Activated naive CD8-positive, alpha-beta T cell treated with anti-CD3 and anti-CD28 coated beads, Interleukin-2, amount 10 ng/mL, durations not matched to agents 7 days and 5 days (primary cell): ENCODE measurements around the gene GLDN. TPM values are rescaled to one million over a fixed set of nuclear protein-coding genes. Genes with fewer than 3 reads are reported as not detected.
"Not testable (repeated sequence)": the region's sequence is repeated elsewhere in the genome, so short reads cannot be mapped to it uniquely, and the experiment has no call there.

Source experiments
- ATAC-seq: fragments of 150-1000 bp; cut with Tn5 transposase; one replicate; pipeline ENCODE4 v1.10.0; 2021; ENCODE audit warnings: low read depth, moderate library complexity
- POLR2A ChIA-PET: fragments of 350-600 bp; sonication (Branson Sonifier 250); formaldehyde crosslinking; loops from one replicate; lab custom pipeline; 2021; ENCODE audit warnings: antibody characterized with exemption; lab: Charles Lee
- DNase-seq: peaks from one replicate; pipeline ENCODE4 v3.0.0; 2021
- H3K27ac Mint-ChIP-seq: one replicate; pipeline ENCODE4 v1.8.0; 2022; ENCODE audit warnings: mild to moderate bottlenecking, mixed read lengths
- H3K27me3 Mint-ChIP-seq: one replicate; pipeline ENCODE4 v1.8.0; 2022; ENCODE audit warnings: mild to moderate bottlenecking, moderate library complexity, mixed read lengths
- H3K36me3 Mint-ChIP-seq: one replicate; pipeline ENCODE4 v1.8.0; 2021; ENCODE audit warnings: mild to moderate bottlenecking, mixed read lengths
- H3K4me1 Mint-ChIP-seq: one replicate; pipeline ENCODE4 v1.8.0; 2021; ENCODE audit warnings: mixed read lengths
- H3K4me3 Mint-ChIP-seq: one replicate; pipeline ENCODE4 v1.8.0; 2022; ENCODE audit warnings: mild to moderate bottlenecking, moderate library complexity, mixed read lengths
- H3K9me3 Mint-ChIP-seq: one replicate; pipeline ENCODE4 v1.8.0; 2021; ENCODE audit warnings: mixed read lengths
- microRNA-seq: library from miRNA; unstranded; fragments of <30 nt; microRNA quantifications from one replicate; pipeline ENCODE4 v1.2.0, GENCODE V29; 2022
- total RNA-seq, 2 experiments: library from RNA; stranded (reverse); gene quantifications; one replicate each; pipeline ENCODE4 v1.2.3, GENCODE V29; 2021

The GLDN gene
- total RNA-seq, 2 experiments from 2014 or later: not detected

DNA sequence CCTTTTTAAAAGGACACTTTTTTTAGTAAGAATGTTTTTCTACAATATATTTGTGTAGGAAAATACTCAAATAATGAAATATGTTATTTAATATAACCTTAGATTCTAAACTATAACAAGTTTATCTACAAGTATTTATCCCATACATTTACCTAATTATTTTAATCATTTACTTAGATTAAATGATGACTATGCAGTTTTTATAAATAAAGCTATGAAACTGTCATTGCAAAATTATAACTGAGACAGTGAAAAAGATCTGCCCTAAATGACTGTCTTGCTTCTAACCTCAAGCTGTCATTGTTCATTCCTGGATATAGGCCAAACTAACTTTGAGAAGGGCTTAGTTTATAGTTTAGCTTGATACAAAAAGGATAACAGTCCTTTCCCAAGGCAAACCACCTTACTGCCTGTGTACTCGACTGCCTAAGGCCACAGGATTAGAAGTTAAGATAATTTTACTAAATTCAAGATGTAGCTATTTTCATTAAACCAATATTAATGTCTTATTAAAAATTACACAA lies 84.1 kb downstream of the GLDN start:
- Mint-ChIP-seq H3K27me3 (peaks cover 2% of the 10 kb centered on the region), H3K9me3 (no peaks in the 10 kb centered on the region), H3K36me3 (no peaks in the 10 kb centered on the region), H3K27ac (no peak overlapping the region), H3K4me1 (no peaks in the 10 kb centered on the region), H3K4me3 (no peak overlapping the region)
- no peak for DNase-seq
- no peak for ATAC-seq
- POLR2A ChIA-PET: no interaction called here

DNA sequence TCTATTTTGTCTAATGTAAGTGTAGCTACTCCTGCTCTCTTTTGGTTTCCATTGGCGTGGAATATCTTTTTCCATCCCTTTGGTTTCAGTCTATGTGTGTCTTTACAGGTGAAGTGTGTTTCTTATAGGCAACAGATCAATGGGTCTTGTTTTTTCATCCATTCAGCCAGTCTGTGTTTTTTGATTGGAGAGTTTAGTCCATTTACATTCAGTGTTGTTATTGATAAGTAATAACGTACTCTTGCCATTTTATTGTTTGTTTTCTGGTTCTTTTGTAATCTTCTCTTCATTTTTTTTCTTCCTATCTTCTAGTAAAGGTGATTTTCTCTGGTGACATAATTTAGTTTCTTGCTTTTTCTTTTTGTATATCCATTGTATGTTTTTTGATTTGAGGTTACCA lies 97.1 kb downstream of the GLDN start:
- Mint-ChIP-seq H3K27ac (no peak overlapping the region), H3K4me3 (no peak overlapping the region), H3K9me3 (peaks cover 1% of the 10 kb centered on the region), H3K27me3 (peaks cover 28% of the 10 kb centered on the region), H3K36me3 (no peaks in the 10 kb centered on the region), H3K4me1 (no peaks in the 10 kb centered on the region)
- DNase-seq (no peak), ATAC-seq (no peak)
- POLR2A ChIA-PET: no interaction called here

DNA sequence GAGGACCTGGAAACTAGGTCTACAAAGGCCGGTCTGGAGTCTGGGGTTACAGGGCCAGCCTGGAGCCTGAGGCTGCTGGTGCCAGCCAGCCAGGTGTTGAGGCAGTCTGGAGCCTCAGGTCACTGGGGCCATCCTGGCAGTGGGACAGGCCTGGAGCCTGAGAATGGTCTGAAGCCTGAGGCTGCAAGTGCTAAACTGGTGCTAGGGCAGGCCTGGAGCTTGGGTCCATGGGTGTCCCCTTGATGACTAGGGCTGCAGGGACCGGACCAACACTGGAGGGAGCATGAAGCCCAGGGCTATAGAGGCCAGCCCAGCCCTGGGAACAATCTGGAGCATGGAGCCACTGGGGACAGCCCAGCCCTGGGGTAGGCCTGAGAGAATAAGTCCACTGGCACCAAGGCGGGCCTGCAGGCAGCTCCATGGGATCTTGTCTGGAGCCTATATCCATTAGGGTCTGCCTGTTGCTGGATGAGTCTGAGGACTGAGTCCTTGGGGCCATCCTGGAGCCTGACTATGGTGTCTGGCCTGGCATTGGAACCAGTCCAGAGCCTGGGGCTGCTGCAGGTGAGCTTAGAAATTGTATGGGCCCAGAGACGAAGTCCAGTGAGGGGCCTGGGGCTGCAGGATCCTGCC lies 101.9 kb downstream of the GLDN start:
- H3K4me3 Mint-ChIP-seq: no peak overlapping the region
- H3K27ac Mint-ChIP-seq: no peak overlapping the region
- peaks cover under 1% of the 10 kb centered on the region for H3K9me3 Mint-ChIP-seq
- H3K36me3 Mint-ChIP-seq: peaks cover 2% of the 10 kb centered on the region
- H3K27me3 Mint-ChIP-seq: peaks cover 7% of the 10 kb centered on the region
- POLR2A ChIA-PET: no interaction called here
- DNase-seq: no peak
- peaks cover 7% of the 10 kb centered on the region for H3K4me1 Mint-ChIP-seq
- no peak for ATAC-seq

DNA sequence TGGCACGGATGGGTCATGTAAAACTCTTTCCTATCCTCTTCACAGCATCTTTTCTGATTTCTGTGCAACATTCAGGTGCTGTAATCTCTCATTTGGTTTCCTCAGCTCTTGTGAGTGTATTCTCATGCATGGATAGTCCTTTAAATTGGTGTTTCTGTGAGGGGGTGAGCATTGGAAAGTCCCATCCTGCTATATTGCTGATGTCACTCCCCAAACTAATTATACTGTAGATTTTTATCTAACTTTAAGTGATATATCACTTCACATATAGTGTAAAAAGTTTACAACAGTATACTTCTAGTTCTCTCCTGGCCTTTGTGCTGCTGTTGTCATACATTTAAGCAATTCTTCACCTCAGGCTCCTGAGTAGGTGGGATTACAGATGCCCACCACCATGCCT lies 102.7 kb downstream of the GLDN start:
- no peak overlapping the region for H3K27ac Mint-ChIP-seq
- ATAC-seq (no peak), DNase-seq (no peak)
- H3K9me3 Mint-ChIP-seq: no peaks in the 10 kb centered on the region
- H3K4me1 Mint-ChIP-seq: peaks cover 7% of the 10 kb centered on the region
- peaks cover 3% of the 10 kb centered on the region for H3K36me3 Mint-ChIP-seq
- POLR2A ChIA-PET: no interaction called here
- peaks cover 3% of the 10 kb centered on the region for H3K27me3 Mint-ChIP-seq
- H3K4me3 Mint-ChIP-seq: no peak overlapping the region

DNA sequence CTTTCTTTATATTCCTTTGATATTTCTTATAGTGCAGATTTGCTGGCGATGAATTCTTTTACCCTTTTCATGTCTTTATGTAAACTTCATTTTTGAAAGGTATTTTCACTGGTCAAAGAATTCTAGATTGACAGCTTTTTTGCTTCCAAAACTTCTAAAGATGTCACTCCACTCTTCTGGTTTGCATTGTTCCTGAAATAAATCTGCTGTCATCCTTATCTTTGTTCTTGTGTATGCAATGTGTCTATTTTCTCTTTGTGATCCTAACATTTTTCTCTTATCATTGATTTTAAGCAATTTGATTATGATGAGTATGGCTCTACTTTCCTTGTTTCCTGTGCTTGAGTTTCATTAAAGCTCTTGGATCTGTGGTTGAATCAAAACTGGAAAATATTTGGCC lies 103.4 kb downstream of the GLDN start:
- Mint-ChIP-seq H3K4me3 (no peak overlapping the region), H3K27me3 (peaks cover 2% of the 10 kb centered on the region), H3K9me3 (no peaks in the 10 kb centered on the region), H3K27ac (no peak overlapping the region), H3K36me3 (peaks cover 6% of the 10 kb centered on the region), H3K4me1 (peaks cover 7% of the 10 kb centered on the region)
- DNase-seq (no peak), ATAC-seq (no peak)
- POLR2A ChIA-PET: no interaction called here

DNA sequence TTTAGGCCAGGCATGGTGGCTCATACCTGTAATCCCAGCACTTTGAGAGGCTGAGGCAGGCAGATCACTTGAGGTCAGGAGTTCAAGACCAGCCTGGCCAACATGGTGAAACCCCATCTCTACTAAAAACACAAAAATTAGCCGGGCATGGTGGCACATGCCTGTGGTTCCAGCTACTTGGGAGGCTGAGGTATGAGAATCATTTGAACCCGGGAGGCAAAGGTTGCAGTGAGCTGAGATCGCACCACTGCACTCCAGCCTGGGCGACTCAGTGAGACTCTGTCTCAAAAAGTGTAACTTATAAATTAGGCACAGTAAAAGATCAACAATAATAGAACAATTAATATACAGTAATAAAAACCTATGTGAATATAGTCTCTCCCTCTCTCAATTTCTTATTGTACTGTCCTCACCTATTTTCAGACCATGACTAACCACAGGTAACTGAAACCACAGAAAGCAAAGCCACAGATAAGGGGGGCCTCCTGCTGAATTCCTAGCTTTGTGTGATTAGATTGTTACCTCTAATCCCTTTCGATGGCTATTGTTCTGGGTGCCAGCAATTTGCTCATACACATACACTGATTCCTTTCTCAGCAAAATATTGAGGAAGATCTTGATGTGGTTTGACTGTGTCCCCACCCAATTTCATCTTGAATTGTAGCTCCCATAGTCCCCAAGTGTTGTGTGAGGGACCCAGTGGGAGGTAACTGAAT lies 104.7 kb downstream of the GLDN start:
- H3K27ac Mint-ChIP-seq, H3K4me1 Mint-ChIP-seq, DNase-seq, H3K4me3 Mint-ChIP-seq, H3K36me3 Mint-ChIP-seq, H3K27me3 Mint-ChIP-seq, H3K9me3 Mint-ChIP-seq, ATAC-seq, POLR2A ChIA-PET: not testable (repeated sequence)

DNA sequence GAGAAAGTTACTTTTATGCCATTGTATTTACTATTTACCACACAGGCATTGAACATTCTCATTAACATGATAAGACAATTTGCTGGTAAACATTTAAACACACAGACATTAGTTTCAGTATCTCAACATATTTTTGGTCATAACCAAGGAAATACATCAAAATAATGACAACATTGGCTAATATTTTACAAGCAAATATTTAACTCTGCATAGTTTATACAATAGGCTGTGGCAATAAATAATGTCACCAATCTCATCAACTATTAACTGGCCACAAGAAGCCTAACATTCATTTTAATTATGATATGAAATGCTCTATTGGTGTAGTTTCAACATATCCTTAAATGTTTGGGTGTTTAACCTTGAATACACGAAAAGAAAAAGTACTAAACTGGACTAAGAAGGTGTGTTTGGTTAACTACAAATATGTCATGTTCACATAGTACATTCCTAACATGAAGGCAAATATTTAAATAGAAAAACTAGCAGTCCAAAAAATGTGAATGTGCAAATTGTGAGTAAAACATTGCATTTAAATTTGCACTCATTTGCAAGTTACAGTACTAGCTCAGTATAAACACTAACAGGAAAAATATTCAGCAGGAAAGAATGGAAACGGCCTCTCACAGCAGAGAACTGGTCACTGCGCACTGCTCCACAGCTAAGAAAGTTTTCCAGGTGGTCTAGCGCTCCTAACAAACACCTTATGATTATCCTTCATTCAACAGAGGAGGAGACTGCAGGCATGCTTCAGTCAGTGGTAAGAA lies 106.6 kb downstream of the GLDN start:
- no peaks in the 10 kb centered on the region for H3K27me3 Mint-ChIP-seq
- no peak for ATAC-seq
- POLR2A ChIA-PET: no interaction called here

DNA sequence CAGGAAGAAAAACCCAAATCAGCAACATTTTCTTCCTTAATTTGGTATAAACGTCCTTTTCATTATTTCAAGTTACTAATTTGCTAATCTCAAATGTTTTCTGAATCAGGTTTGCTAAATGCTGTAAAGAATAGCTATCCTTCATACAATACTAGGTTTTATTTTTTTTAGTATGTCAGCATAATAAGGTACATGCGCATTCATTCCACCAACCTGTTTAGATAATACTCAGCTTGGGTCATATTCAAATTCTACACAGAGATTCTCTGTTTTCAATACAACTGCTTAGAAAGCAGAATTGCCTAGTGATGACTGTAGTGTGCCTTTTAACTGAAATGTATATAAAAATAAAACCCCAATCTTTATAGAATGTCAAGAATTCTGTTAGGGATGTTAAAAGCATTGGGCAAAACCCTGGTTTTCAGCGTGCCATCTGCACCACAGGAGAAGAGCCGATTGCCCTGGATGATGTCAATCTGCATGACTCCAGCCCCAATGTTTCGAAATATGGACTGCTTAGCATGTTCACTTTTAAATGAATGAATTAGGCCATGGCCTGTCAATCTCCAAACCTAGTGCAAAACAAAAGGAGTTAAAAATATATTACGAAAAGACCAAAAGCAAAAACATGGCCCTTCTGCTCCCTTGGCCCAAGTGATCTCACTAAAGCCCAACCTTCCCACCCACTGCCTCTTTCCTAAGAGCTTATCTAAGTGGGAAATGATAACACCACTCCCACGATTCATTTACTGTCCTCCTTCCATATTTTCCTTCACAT lies 107.4 kb downstream of the GLDN start:
- DNase-seq (no peak), ATAC-seq (no peak)
- H3K4me1 Mint-ChIP-seq: peaks cover 7% of the 10 kb centered on the region
- H3K36me3 Mint-ChIP-seq: peaks cover 6% of the 10 kb centered on the region
- H3K4me3 Mint-ChIP-seq: no peak overlapping the region
- H3K27me3 Mint-ChIP-seq: no peaks in the 10 kb centered on the region
- POLR2A ChIA-PET: no interaction called here
- H3K27ac Mint-ChIP-seq: no peak overlapping the region
- H3K9me3 Mint-ChIP-seq: no peaks in the 10 kb centered on the region

More for the DNA sequence above, 106.6 kb downstream of the GLDN start:
- DNase-seq: no peak
- no peak overlapping the region for H3K27ac Mint-ChIP-seq
- no peaks in the 10 kb centered on the region for H3K9me3 Mint-ChIP-seq
- H3K36me3 Mint-ChIP-seq: peaks cover 6% of the 10 kb centered on the region
- H3K4me3 Mint-ChIP-seq: no peak overlapping the region
- H3K4me1 Mint-ChIP-seq: peaks cover 7% of the 10 kb centered on the region

DNA sequence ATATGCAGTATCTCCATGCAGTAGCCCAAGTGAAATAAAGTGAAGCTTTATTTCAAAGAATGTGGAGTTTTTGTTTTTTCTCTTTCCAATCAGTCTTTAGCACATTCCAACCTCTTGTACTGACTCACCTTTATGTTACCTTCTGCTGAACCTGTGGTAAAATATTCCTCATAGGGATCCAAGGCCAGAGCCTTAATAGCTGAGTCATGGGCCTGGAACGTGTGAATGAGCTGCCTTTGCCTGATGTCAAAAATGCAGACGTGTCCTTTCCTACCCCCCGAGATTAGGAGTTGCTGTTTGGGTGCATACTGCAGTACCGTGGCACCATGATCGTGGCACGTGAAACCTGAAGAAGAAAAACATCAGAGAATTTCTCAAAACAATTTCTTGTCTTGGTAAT lies 108.5 kb downstream of the GLDN start:
- POLR2A ChIA-PET: no interaction called here
- no peak for ATAC-seq
- Mint-ChIP-seq H3K4me3 (no peak overlapping the region), H3K27me3 (no peaks in the 10 kb centered on the region), H3K4me1 (peaks cover 7% of the 10 kb centered on the region), H3K36me3 (peaks cover 6% of the 10 kb centered on the region), H3K27ac (no peak overlapping the region), H3K9me3 (no peaks in the 10 kb centered on the region)
- no peak for DNase-seq

Small RNA genes lying within 50 kb of the gene (microRNA-seq; reads per million reads assigned to microRNA genes)
- not detected for gene MIR7973-1
- gene MIR7973-2: not detected

Other genes with a start within 250 kb of the GLDN start
- gene TNFAIP8L3, start 246.7 kb upstream of the GLDN start, total RNA-seq: under 1 TPM; 0.17 to 0.20 TPM
- gene CYP19A1, start 3.1 kb upstream of the GLDN start, total RNA-seq: not detected